Measurements from ENCODE around the gene WDTC1.
"Not testable (repeated sequence)": the region's sequence is repeated elsewhere in the genome, so short reads cannot be mapped to it uniquely, and the experiment has no call there.

Gene WDTC1

GRCh38 chr1:27246194-27246593 lies 11.8 kb downstream of the WDTC1 start:
- DNase-seq (ENCODE audit: low read depth in 2 of 2): no peak

- DNase-seq (ENCODE audit: low read depth in 2 of 2): no peak
These were observed 19.2 kb downstream of the WDTC1 start for GRCh38 chr1:27253596-27253995.

- no peak for DNase-seq (ENCODE audit: low read depth in 2 of 2)
These were observed 20.7 kb downstream of the WDTC1 start for GRCh38 chr1:27255136-27255535.

GRCh38 chr1:27257155-27257554 lies 22.7 kb downstream of the WDTC1 start:
- no peak for DNase-seq (ENCODE audit: low read depth in 2 of 2)

GRCh38 chr1:27258598-27258997 lies 24.2 kb downstream of the WDTC1 start:
- DNase-seq (ENCODE audit: low read depth in 2 of 2): no peak

GRCh38 chr1:27267153-27267552 lies 32.7 kb downstream of the WDTC1 start:
- no peak for DNase-seq (ENCODE audit: low read depth in 2 of 2)

- no peak for DNase-seq (ENCODE audit: low read depth in 2 of 2)
These were observed 34.8 kb downstream of the WDTC1 start for GRCh38 chr1:27269276-27269675.

GRCh38 chr1:27274204-27274603 lies 39.8 kb downstream of the WDTC1 start:
- DNase-seq (ENCODE audit: low read depth in 2 of 2): no peak

- no peak for DNase-seq (ENCODE audit: low read depth in 2 of 2)
These were observed 41.3 kb downstream of the WDTC1 start for GRCh38 chr1:27275696-27276095.

GRCh38 chr1:27284425-27285273 lies 50.2 kb downstream of the WDTC1 start:
- DNase-seq (ENCODE audit: low read depth in 2 of 2): peak; percentile 46 to 77

- no peak for DNase-seq (ENCODE audit: low read depth in 2 of 2)
These were observed 50.8 kb downstream of the WDTC1 start for GRCh38 chr1:27285274-27285660.

- not testable (repeated sequence) for DNase-seq (ENCODE audit: low read depth in 2 of 2)
These were observed 51.4 kb downstream of the WDTC1 start for GRCh38 chr1:27285821-27286220.

- not testable (repeated sequence) for DNase-seq (ENCODE audit: low read depth in 2 of 2)
These were observed 54.7 kb downstream of the WDTC1 start for GRCh38 chr1:27289125-27289524.

GRCh38 chr1:27290581-27290980 lies 56.1 kb downstream of the WDTC1 start:
- DNase-seq (ENCODE audit: low read depth in 2 of 2): no peak

GRCh38 chr1:27292106-27292505 lies 57.7 kb downstream of the WDTC1 start:
- DNase-seq (ENCODE audit: low read depth in 2 of 2): no peak

GRCh38 chr1:27293915-27294314 lies 59.5 kb downstream of the WDTC1 start:
- no peak for DNase-seq (ENCODE audit: low read depth in 2 of 2)

- DNase-seq (ENCODE audit: low read depth in 2 of 2): peak; percentile 20 to 32
These were observed 62.4 kb downstream of the WDTC1 start for GRCh38 chr1:27296773-27297291.

GRCh38 chr1:27297903-27298302 lies 63.5 kb downstream of the WDTC1 start:
- DNase-seq (ENCODE audit: low read depth in 2 of 2): no peak

- DNase-seq (ENCODE audit: low read depth in 2 of 2): no peak
These were observed 64.4 kb downstream of the WDTC1 start for GRCh38 chr1:27298632-27299384.

- no peak for DNase-seq (ENCODE audit: low read depth in 2 of 2)
These were observed 65.2 kb downstream of the WDTC1 start for GRCh38 chr1:27299385-27300271.

- peak; percentile 47 to 50 for DNase-seq (ENCODE audit: low read depth in 2 of 2)
These were observed 66.1 kb downstream of the WDTC1 start for GRCh38 chr1:27300341-27301051.

All from stimulated activated CD8-positive, alpha-beta memory T cell treated with anti-CD3 and anti-CD28 coated beads, Interleukin-15, amount 100 ng/mL, for 4 hours (primary cell).